ENCODE measurements around the gene C8B. TPM values are rescaled to one million over a fixed set of nuclear protein-coding genes. Genes with fewer than 3 reads are reported as not detected.

Gene C8B
- total RNA-seq, 4 donors from 2014 or later = not detected

DNA sequence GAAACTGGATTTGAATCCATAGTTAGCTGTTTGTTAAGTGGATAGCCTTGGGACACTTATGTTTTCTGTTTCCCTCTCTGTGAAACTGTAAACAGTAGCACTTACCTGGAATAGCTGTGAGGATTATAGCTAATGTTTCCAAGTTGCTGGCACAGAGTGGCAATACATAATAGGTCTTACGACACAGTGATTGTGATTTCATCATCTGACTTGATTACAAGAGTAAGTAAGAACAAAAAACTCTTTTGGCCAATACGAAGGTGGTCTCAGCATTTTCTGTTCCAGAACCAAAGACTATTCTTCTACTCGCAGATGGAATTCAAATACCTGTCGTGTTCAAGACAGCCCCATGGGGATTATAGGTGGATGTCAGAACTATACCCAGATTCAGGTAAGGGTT is 2.1 kb downstream of the C8B start:
- TF ChIP-seq, protein P1, sequence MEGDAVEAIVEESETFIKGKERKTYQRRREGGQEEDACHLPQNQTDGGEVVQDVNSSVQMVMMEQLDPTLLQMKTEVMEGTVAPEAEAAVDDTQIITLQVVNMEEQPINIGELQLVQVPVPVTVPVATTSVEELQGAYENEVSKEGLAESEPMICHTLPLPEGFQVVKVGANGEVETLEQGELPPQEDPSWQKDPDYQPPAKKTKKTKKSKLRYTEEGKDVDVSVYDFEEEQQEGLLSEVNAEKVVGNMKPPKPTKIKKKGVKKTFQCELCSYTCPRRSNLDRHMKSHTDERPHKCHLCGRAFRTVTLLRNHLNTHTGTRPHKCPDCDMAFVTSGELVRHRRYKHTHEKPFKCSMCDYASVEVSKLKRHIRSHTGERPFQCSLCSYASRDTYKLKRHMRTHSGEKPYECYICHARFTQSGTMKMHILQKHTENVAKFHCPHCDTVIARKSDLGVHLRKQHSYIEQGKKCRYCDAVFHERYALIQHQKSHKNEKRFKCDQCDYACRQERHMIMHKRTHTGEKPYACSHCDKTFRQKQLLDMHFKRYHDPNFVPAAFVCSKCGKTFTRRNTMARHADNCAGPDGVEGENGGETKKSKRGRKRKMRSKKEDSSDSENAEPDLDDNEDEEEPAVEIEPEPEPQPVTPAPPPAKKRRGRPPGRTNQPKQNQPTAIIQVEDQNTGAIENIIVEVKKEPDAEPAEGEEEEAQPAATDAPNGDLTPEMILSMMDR (IDR thresholded peaks at IDR 0.05; ENCODE audit: low read depth) = no peak

DNA sequence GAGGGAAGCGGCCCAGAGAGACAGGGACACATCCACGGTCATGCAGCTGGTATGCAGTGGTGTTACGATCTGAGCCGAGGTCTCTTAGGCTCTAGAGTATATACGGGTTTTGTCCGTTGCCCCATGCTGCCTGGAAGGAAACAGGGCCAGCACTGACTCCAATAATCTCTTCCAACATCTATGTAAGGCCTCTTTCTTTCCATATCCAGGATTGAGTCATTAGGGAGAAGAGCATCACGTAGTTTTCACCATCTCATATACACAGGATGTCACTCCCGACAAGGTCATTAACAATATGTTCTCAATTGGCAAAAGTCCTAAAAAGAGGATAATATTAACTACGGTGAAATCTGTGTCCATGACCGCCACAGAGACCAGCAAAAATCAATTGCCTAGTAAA is 4.4 kb downstream of the C8B start:
- TF ChIP-seq, protein P1 (IDR thresholded peaks at IDR 0.05; ENCODE audit: low read depth) = no peak

DNA sequence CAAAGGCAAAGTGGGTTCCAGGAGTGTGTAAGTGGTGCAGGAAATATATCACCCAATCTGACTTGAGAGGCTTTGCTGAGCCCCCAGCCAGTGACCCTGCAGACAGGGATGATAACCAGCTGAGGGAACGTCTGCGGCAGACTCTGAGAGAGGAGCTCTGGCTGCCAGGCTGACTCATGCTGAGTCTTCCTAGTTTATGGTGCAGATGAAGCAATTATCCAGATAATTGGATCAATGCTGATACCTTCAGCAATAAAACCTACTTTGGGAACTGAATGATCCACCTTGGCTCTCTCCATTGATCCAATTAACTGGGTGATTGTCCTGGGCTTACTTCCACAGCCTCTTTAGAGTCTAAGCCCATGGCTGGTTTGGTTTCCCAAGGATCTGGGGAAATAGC is 7.3 kb downstream of the C8B start:
- TF ChIP-seq, protein P1 (IDR thresholded peaks at IDR 0.05; ENCODE audit: low read depth) = no peak

DNA sequence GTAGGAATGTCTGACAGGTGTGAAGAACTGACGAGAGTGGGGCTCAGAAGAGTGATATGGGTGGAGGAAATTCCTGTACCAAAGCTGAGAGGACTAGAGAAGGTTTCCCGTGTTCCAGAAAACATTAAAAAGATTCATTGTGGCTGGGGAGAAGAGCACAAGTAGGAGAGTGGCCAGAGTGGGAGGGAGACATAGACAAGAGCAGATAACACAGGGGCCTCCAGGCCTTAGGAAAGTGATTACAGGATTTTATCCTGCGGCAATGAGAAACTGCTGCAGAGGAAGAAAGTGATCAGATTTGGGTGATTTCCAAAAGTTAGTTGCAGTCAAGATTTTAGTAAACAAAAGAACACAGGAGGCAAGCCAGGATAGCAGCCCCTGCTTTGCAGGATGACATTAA is 7.9 kb downstream of the C8B start:
- TF ChIP-seq, protein P1 (IDR thresholded peaks at IDR 0.05; ENCODE audit: low read depth) = no peak

DNA sequence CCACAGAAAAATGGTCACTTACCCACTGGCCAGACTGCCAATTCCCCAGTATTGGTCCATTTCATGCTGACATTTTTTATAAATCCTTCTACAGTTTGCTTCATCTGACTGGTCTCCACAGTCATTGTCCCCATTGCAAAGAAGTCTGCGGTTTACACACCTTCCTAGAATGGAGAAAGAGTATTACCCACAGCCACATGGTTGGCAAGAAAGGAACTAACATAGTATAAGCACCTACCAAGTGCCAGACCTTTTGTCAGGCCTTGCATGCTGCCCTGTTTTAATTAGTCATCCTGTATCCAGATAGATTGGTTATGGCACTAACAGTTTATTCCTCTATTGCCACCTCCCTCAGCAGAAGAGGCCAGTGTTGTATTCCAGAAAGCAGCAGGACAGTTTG is 11.2 kb downstream of the C8B start:
- TF ChIP-seq, protein P1 (IDR thresholded peaks at IDR 0.05; ENCODE audit: low read depth) = no peak

DNA sequence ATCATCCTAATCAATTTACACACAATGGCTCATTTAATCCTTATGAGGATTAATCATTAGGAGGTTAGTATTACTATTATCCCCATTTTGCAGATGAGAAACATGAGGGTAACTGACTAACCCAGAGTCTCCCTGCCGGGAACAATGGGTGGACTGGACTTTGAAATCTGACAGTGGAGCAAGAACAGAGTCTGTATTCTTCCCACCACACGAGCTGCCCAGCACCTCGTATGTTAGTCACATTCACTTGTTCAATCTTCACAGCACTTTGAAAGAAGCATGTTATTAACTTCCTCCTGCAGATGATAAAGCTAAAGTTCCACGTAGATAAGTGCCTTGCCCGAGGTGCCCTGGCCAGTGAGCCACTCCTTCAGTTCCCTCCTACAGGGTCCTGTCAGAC is 12.4 kb downstream of the C8B start:
- TF ChIP-seq, protein P1 (IDR thresholded peaks at IDR 0.05; ENCODE audit: low read depth) = no peak

DNA sequence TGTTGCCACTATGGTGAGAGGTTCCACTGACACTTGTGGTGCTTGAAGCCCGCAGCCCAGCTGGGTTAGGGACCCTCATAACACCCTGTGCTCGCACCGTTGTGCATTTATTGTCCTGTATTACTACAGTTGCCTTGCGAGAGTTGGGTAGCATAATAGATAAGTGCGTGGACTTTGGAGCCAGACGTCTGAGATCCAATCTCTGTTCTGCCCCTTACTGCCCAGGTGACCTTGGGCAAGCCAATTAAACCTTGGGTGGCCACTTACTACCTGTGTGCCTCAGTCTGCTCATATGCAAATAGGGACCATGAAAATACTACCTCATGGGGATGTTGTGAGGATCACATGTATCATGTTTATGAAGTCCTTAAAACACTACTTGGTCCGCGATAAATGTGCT is 13.3 kb downstream of the C8B start:
- TF ChIP-seq, protein P1 (IDR thresholded peaks at IDR 0.05; ENCODE audit: low read depth) = no peak

All from subcutaneous adipose tissue (tissue), 4 donors.